ENCODE data around the gene TCEANC2. TPM values are rescaled to one million over a fixed set of nuclear protein-coding genes. Genes with fewer than 3 reads are reported as not detected.
"Not testable (repeated sequence)": the region's sequence is repeated elsewhere in the genome, so short reads cannot be mapped to it uniquely, and the experiment has no call there.

The TCEANC2 gene
- 10 to 100 TPM; 12.1 to 13.1 TPM for total RNA-seq
- polyA plus RNA-seq: 1 to 10 TPM; 3.5 to 7.1 TPM

- H3K4me3 Mint-ChIP-seq: no peak within 1 kb of the TSS
- peaks cover 8 to 13% of the 10 kb centered on the region in 2 donors for H3K36me3 Mint-ChIP-seq
- CTCF ChIA-PET (ENCODE audit: partially characterized antibody): interaction anchor here (0.8 to 2.1 kb wide), 7 partner anchors 16 to 748 kb away, joined by 3 to 6 read pairs (median 3); partner anchors contain the start of genes IFT25 and LRRC42
- H3K27me3 Mint-ChIP-seq: no peaks in the 10 kb centered on the region
- H3K4me1 Mint-ChIP-seq: peaks cover 23 to 49% (median 37%) of the 10 kb centered on the region in 4 donors
- Histone ChIP-seq H3K4me1 (ENCODE audit: insufficient read depth, low read length) (peaks cover 59% of the 10 kb centered on the region), H3K27me3 (ENCODE audit: insufficient read depth, low read length) (no peaks in the 10 kb centered on the region), H3K36me3 (ENCODE audit: insufficient read depth, low read length) (no peaks in the 10 kb centered on the region), H3K9me3 (ENCODE audit: control insufficient read depth in 1 of 2, low read length in 2 of 2) (no peaks in the 10 kb centered on the region), H3K27ac (ENCODE audit: low read depth, low read length) (peak within 1 kb of the TSS; percentile 88), H3K4me3 (ENCODE audit: low read length in 2 of 2) (peak within 1 kb of the TSS; percentile 98 to 99)
- H3K27ac Mint-ChIP-seq: no peak within 1 kb of the TSS
- H3K9me3 Mint-ChIP-seq: no peaks in the 10 kb centered on the region
- POLR2A ChIA-PET (ENCODE audit: partially characterized antibody): interaction anchor here (0.5 to 3.0 kb wide), 20 partner anchors 8 to 748 kb away, joined by 3 to 25 read pairs (median 6); partner anchors contain the start of genes IFT25, LRRC42, NDC1 and PARS2
- peak; percentile 97 to 100 (median 99) for DNase-seq
- intact Hi-C loops (cut with micrococcal nuclease): loop anchor here (1.0 to 5.0 kb wide), 8 partner anchors 17 to 749 kb away; partner anchors contain the start of genes IFT25, NDC1, PARS2 and TTC22
Observed at GRCh38 chr1:54052934-54053744, at the start of gene TCEANC2, which contains the start of gene TMEM59. TSS of gene TCEANC2 (plus strand) at chr1:54053608. CDS start at chr1:54054423, 815 bp downstream. TSS of gene TMEM59 (minus strand) at chr1:54053204. CDS start at chr1:54053188, 16 bp downstream.

- DNase-seq; intact Hi-C loops (cut with micrococcal nuclease); H3K27ac ChIP-seq (ENCODE audit: low read depth, low read length); H3K27ac Mint-ChIP-seq; H3K36me3 ChIP-seq (ENCODE audit: insufficient read depth, low read length); H3K4me3 Mint-ChIP-seq; H3K4me1 Mint-ChIP-seq; H3K9me3 Mint-ChIP-seq; H3K36me3 Mint-ChIP-seq; H3K4me1 ChIP-seq (ENCODE audit: insufficient read depth, low read length); H3K27me3 ChIP-seq (ENCODE audit: insufficient read depth, low read length); POLR2A ChIA-PET (ENCODE audit: partially characterized antibody); H3K27me3 Mint-ChIP-seq; CTCF ChIA-PET (ENCODE audit: partially characterized antibody); H3K4me3 ChIP-seq (ENCODE audit: low read length in 2 of 2); H3K9me3 ChIP-seq (ENCODE audit: control insufficient read depth in 1 of 2, low read length in 2 of 2): not testable (repeated sequence)
Observed at GRCh38 chr1:54003750-54004480, 49.5 kb upstream of the TCEANC2 start.

GRCh38 chr1:54004481-54005049 lies 48.8 kb upstream of the TCEANC2 start:
- intact Hi-C loops (cut with micrococcal nuclease): no loop called here
- Mint-ChIP-seq H3K27me3 (peaks cover 2 to 3% of the 10 kb centered on the region in 2 donors), H3K4me1 (no peaks in the 10 kb centered on the region), H3K9me3 (peaks cover 0 to 4% (median 0%) of the 10 kb centered on the region in 8 donors), H3K4me3 (no peak overlapping the region), H3K36me3 (no peaks in the 10 kb centered on the region), H3K27ac (no peak overlapping the region)
- no peaks in the 10 kb centered on the region for H3K4me1 ChIP-seq (ENCODE audit: insufficient read depth, low read length)
- DNase-seq: no peak
- CTCF ChIA-PET (ENCODE audit: partially characterized antibody): no interaction called here
- no peak overlapping the region for H3K4me3 ChIP-seq (ENCODE audit: low read length in 2 of 2)
- H3K36me3 ChIP-seq (ENCODE audit: insufficient read depth, low read length): no peaks in the 10 kb centered on the region
- POLR2A ChIA-PET (ENCODE audit: partially characterized antibody): no interaction called here
- H3K27ac ChIP-seq (ENCODE audit: low read depth, low read length): no peak overlapping the region
- H3K27me3 ChIP-seq (ENCODE audit: insufficient read depth, low read length): no peaks in the 10 kb centered on the region
- H3K9me3 ChIP-seq (ENCODE audit: control insufficient read depth in 1 of 2, low read length in 2 of 2): no peaks in the 10 kb centered on the region

GRCh38 chr1:54006508-54006907 lies 46.9 kb upstream of the TCEANC2 start:
- no peak overlapping the region for H3K4me3 Mint-ChIP-seq

GRCh38 chr1:54007613-54008012 lies 45.8 kb upstream of the TCEANC2 start:
- CTCF ChIA-PET (ENCODE audit: partially characterized antibody): no interaction called here
- H3K4me1 ChIP-seq (ENCODE audit: insufficient read depth, low read length): no peaks in the 10 kb centered on the region
- H3K27ac ChIP-seq (ENCODE audit: low read depth, low read length): no peak overlapping the region
- intact Hi-C loops (cut with micrococcal nuclease): no loop called here
- DNase-seq: no peak
- no peaks in the 10 kb centered on the region for H3K9me3 ChIP-seq (ENCODE audit: control insufficient read depth in 1 of 2, low read length in 2 of 2)
- peaks cover 5 to 10% of the 10 kb centered on the region in 2 donors for H3K27me3 Mint-ChIP-seq
- no peaks in the 10 kb centered on the region for H3K36me3 Mint-ChIP-seq
- no peak overlapping the region for H3K4me3 Mint-ChIP-seq
- H3K4me3 ChIP-seq (ENCODE audit: low read length in 2 of 2): no peak overlapping the region
- no peaks in the 10 kb centered on the region for H3K36me3 ChIP-seq (ENCODE audit: insufficient read depth, low read length)
- H3K4me1 Mint-ChIP-seq: no peaks in the 10 kb centered on the region
- POLR2A ChIA-PET (ENCODE audit: partially characterized antibody): no interaction called here
- peaks cover 0 to 4% (median 0%) of the 10 kb centered on the region in 8 donors for H3K9me3 Mint-ChIP-seq
- no peaks in the 10 kb centered on the region for H3K27me3 ChIP-seq (ENCODE audit: insufficient read depth, low read length)
- no peak overlapping the region for H3K27ac Mint-ChIP-seq

More at GRCh38 chr1:54006508-54006907, 46.9 kb upstream of the TCEANC2 start:
- no peaks in the 10 kb centered on the region for H3K27me3 ChIP-seq (ENCODE audit: insufficient read depth, low read length)
- H3K36me3 ChIP-seq (ENCODE audit: insufficient read depth, low read length): no peaks in the 10 kb centered on the region
- Mint-ChIP-seq H3K27me3 (peaks cover 5 to 8% of the 10 kb centered on the region in 2 donors), H3K27ac (no peak overlapping the region), H3K4me1 (no peaks in the 10 kb centered on the region), H3K36me3 (no peaks in the 10 kb centered on the region), H3K9me3 (peaks cover 0 to 4% (median 0%) of the 10 kb centered on the region in 8 donors)
- H3K9me3 ChIP-seq (ENCODE audit: control insufficient read depth in 1 of 2, low read length in 2 of 2): no peaks in the 10 kb centered on the region
- intact Hi-C loops (cut with micrococcal nuclease): no loop called here
- ChIA-PET POLR2A (ENCODE audit: partially characterized antibody) (no interaction called here), CTCF (ENCODE audit: partially characterized antibody) (no interaction called here)
- H3K4me3 ChIP-seq (ENCODE audit: low read length in 2 of 2): no peak overlapping the region
- H3K27ac ChIP-seq (ENCODE audit: low read depth, low read length): no peak overlapping the region
- H3K4me1 ChIP-seq (ENCODE audit: insufficient read depth, low read length): no peaks in the 10 kb centered on the region
- DNase-seq: no peak

- CTCF ChIA-PET (ENCODE audit: partially characterized antibody): no interaction called here
- no peaks in the 10 kb centered on the region for H3K4me1 ChIP-seq (ENCODE audit: insufficient read depth, low read length)
- POLR2A ChIA-PET (ENCODE audit: partially characterized antibody): no interaction called here
- Mint-ChIP-seq H3K36me3 (no peaks in the 10 kb centered on the region), H3K27me3 (peaks cover 5 to 14% of the 10 kb centered on the region in 2 donors), H3K4me1 (no peaks in the 10 kb centered on the region), H3K27ac (no peak overlapping the region), H3K9me3 (peaks cover 0 to 3% (median 0%) of the 10 kb centered on the region in 8 donors), H3K4me3 (no peak overlapping the region)
- no peak overlapping the region for H3K27ac ChIP-seq (ENCODE audit: low read depth, low read length)
- H3K27me3 ChIP-seq (ENCODE audit: insufficient read depth, low read length): no peaks in the 10 kb centered on the region
- H3K36me3 ChIP-seq (ENCODE audit: insufficient read depth, low read length): no peaks in the 10 kb centered on the region
- no peaks in the 10 kb centered on the region for H3K9me3 ChIP-seq (ENCODE audit: control insufficient read depth in 1 of 2, low read length in 2 of 2)
- DNase-seq: no peak
- H3K4me3 ChIP-seq (ENCODE audit: low read length in 2 of 2): no peak overlapping the region
- intact Hi-C loops (cut with micrococcal nuclease): no loop called here
Observed at GRCh38 chr1:54008876-54009275, 44.5 kb upstream of the TCEANC2 start.

- POLR2A ChIA-PET (ENCODE audit: partially characterized antibody): no interaction called here
- intact Hi-C loops (cut with micrococcal nuclease): no loop called here
- Mint-ChIP-seq H3K27me3 (peaks cover 5 to 14% of the 10 kb centered on the region in 2 donors), H3K4me3 (no peak overlapping the region), H3K27ac (peak overlapping the region in 1 of 7 donors; percentile 42), H3K4me1 (no peaks in the 10 kb centered on the region), H3K36me3 (no peaks in the 10 kb centered on the region), H3K9me3 (peaks cover 0 to 3% (median 0%) of the 10 kb centered on the region in 8 donors)
- Histone ChIP-seq H3K9me3 (ENCODE audit: control insufficient read depth in 1 of 2, low read length in 2 of 2) (no peaks in the 10 kb centered on the region), H3K27ac (ENCODE audit: low read depth, low read length) (no peak overlapping the region), H3K27me3 (ENCODE audit: insufficient read depth, low read length) (no peaks in the 10 kb centered on the region), H3K4me1 (ENCODE audit: insufficient read depth, low read length) (no peaks in the 10 kb centered on the region), H3K4me3 (ENCODE audit: low read length in 2 of 2) (no peak overlapping the region), H3K36me3 (ENCODE audit: insufficient read depth, low read length) (no peaks in the 10 kb centered on the region)
- no peak for DNase-seq
- CTCF ChIA-PET (ENCODE audit: partially characterized antibody): no interaction called here
Observed at GRCh38 chr1:54009406-54009805, 44.0 kb upstream of the TCEANC2 start.
